ENCODE measurements around the gene TMC5.
A peak's percentile ranks its signal among the peaks of the same experiment; 100 is the strongest.
"Not testable (repeated sequence)": the region's sequence is repeated elsewhere in the genome, so short reads cannot be mapped to it uniquely, and the experiment has no call there.

The TMC5 gene

DNA sequence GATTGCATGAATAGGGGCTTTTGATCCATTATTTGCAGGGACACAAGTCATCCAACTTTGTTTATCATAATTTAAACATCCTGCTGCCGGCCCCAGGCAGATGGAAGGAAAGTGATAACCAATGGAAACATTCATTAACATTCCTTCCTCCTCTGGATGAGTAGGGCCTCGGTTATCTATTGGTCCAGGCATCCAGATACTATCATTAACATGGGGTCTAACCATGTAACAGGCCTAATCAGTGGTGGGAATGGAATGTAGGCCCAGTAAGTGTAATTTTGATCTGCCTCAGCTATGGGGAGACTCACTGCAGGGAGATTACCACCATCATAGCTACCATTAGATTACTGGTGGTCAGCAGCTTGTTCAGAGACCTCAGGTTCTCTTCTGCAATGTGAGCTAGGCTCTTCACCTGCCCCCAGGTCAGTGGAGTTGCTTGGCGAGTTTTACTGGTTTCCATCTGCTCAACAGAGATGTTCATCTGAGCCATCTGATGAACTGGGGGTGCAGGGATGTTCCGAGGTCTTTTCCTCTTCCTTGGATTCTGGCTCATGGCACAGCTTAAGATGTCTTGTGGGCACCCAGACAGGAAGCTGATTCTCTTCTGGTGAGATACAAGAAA is 21.9 kb upstream of the TMC5 start:
- in situ Hi-C loops (cut with MboI; ENCODE audit: low pct_unique_long_range_greater_than_20kb, low sequenced_read_pairs); DNase-seq: not testable (repeated sequence)

DNA sequence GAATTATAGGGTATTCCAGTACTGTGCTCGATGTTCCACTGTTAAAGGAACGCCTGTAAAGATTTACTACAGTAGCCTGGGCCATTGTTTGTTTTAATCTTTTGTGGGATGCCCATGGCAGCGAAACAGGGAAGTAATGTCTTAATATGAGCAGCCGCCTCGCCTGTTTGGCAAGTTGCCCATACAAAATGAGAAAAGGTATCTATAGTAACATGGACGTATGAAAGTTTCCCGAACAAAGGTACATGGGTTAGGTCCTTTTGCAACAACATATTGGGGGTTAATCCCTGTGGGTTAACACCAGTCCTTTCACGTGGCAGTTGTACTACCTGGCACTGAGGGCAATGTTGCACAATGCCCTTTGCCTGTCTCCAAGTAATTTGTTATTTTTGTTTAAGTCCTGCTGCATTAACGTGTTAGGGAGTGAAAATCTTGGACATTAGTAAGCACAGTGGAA is 21.1 kb upstream of the TMC5 start:
- peak; percentile 68 for DNase-seq
- in situ Hi-C loops (cut with MboI; ENCODE audit: low pct_unique_long_range_greater_than_20kb, low sequenced_read_pairs): no loop called here

DNA sequence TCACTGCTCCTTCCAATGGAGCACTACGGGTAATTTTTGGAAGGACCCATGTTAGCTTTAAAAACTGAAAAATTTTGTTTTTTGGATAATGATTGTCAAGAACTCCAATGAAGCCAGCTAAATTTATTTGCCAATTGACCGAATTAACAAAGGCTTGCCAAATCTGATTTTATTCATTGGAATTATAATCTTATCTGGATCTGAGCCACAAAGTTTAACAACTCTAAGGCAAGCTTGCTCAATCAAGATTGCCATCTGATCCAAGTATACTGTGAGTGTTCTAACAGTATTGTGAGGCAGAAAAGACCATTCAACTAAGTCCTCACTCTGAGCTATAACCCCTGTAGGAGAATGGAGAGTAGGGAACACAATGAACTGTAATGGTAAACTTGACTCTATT is 20.3 kb upstream of the TMC5 start:
- in situ Hi-C loops (cut with MboI; ENCODE audit: low pct_unique_long_range_greater_than_20kb, low sequenced_read_pairs); DNase-seq: not testable (repeated sequence)

DNA sequence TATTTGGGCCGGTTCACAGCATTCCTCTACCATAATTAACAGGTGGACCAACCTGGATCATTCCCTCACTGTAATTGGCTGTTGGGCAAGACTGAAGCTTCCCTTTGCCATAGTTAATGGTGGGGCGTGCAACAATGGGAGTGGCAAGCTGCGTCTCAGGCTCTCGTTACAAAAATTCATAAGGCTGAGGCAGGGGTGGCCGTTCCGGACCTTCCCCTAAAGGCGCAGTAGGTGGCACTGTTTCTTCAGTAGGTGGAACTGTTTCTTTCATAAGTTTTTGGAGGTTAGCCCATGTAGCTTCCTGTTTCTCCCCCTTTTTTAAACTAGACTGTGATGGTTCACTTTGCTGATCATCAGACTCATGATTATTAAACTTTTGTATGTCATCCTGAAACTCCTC is 17.0 kb upstream of the TMC5 start:
- peak; percentile 87 for DNase-seq
- in situ Hi-C loops (cut with MboI; ENCODE audit: low pct_unique_long_range_greater_than_20kb, low sequenced_read_pairs): no loop called here

DNA sequence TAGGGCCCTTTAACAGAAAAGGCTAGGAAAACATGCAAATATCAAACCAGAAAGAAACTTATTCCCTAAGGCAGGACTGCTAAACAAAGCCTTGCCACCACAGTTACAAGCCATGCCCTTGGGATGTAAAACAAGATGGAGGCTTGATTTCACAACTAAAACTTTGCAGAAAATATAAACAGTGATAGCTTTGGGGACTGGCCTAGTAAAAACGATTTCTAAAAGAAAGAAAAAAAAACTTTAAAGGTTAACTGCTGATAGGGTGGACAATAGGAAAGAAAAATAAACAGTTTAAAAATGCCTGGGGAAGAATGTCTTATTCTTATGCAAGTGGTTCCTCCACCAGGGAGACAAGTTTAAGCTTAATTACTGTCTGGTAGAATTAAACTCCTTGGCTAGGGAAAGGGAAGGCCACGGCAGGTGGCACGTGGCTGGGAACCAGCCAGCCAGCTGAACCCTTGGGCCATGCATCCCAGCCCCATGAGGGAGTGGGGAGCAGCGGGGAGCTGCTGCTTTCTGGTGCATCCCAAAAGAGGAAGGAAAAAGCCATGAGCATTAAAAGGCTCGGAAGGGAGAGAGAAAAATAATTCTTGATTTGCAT is 10.7 kb upstream of the TMC5 start:
- no peak for DNase-seq
- in situ Hi-C loops (cut with MboI; ENCODE audit: low pct_unique_long_range_greater_than_20kb, low sequenced_read_pairs): no loop called here

DNA sequence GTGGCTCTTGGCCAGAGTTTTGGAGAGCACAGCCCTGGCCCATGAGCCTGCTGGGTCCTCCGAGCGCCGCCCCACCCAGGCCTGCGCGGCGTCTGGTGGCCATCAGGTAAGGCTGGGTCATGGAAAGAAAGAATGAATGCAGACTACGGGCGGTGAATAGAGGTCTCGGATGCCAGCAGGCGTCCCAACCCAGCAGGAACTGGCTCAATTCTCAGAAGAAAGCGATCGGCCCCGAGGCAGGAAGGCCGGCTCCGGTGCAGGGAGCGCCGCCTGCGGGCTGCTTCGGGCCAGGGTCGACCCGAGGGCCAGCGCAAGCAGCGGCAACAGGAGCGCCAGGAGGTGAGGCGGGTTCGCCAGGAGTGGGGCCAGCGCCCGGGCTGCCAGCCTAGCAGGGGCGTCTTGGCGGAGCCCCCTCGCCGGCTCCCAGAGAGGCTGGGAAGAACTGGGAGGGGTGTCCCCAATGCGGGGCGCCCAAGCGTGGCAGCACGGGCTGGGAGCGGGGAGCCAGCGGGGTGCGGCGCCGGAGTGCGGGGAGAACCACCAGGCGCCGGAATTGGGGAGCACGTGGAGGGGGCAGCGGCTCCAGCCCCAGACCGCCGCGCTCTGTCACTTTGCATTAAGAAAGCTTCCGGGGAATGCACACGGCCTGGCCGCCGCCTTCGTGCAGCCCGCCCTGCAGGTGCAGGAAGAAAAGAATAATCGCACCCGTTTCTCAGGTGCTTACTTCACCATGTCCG is 7.1 kb upstream of the TMC5 start:
- in situ Hi-C loops (cut with MboI; ENCODE audit: low pct_unique_long_range_greater_than_20kb, low sequenced_read_pairs): no loop called here
- peak; percentile 80 for DNase-seq

DNA sequence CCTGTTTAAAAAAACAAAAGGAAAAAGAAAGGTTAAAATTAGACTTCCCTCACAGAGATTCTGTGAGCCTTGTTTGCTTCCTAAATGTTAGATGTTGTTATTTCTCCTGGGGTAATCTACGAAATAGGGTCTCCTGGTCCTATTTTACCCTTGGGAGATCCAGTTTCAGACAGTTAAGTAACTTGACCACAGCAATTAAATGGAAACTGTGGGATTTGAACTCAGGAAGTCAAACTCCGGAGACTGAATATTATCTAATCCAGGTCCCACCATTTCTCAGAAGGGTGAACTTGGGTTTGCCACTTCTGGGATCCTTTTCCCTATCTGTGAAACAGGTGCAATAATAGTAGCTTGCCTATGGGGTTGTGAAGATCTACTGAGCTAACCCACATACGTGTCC is 6.4 kb upstream of the TMC5 start:
- in situ Hi-C loops (cut with MboI; ENCODE audit: low pct_unique_long_range_greater_than_20kb, low sequenced_read_pairs): no loop called here
- DNase-seq: no peak

DNA sequence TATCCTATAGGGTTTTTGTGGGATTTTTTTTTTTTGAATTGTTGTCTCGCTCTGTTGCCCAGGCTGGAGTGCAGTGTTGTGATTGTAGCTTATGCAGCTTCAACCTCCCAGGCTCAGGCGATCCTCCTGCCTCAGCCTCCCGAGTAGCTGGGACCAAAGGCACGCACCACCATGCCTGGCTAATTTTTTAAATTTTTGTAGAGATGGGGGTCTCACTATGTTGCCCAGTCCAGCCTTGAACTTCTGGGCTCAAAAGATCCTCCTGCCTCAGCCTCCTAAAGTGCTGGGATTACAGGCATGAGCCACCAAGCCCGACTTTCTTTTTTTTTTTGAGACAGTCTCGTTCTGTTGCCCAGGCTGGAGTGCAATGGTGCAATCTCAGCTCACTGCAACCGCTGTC is 5.6 kb upstream of the TMC5 start:
- in situ Hi-C loops (cut with MboI; ENCODE audit: low pct_unique_long_range_greater_than_20kb, low sequenced_read_pairs); DNase-seq: not testable (repeated sequence)

DNA sequence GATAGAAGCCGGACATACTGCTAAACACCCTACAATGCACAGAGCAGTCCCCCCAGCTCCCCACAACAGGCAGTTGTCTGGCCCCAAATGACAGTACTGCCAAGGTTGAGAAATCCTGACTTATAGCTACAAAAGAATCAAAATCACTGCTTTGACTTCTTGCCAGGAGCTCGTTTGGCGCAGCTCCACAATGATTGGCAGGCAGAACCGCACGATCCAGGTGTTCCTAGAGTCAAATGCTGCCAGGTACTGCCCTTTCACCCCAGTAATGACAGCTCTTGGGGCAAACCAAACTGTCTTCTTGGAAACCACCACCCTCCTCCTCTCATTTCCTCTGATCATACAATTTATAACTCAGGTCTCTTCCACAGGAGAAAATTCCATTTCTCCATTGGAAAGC is 2.2 kb upstream of the TMC5 start:
- DNase-seq: no peak
- in situ Hi-C loops (cut with MboI; ENCODE audit: low pct_unique_long_range_greater_than_20kb, low sequenced_read_pairs): no loop called here

DNA sequence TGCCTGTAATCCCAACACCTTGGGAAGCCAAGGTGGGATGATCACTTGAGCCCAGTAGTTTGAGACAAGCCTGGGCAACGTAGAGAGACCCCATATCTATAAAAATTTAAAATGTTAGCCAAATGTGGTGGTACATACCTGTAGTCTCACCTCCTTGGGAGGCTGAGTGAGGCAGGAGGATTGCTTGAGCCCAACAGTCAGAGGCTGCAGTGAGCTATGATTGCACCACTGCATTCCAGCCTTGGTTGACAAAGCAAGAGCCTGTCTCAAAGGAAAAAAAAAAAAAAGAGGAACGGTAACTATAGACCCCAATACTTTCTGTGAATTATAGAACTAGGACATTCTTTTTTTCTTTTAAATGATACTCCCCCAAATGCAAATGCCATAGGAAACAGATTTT is 1.8 kb upstream of the TMC5 start:
- in situ Hi-C loops (cut with MboI; ENCODE audit: low pct_unique_long_range_greater_than_20kb, low sequenced_read_pairs): no loop called here
- no peak for DNase-seq

DNA sequence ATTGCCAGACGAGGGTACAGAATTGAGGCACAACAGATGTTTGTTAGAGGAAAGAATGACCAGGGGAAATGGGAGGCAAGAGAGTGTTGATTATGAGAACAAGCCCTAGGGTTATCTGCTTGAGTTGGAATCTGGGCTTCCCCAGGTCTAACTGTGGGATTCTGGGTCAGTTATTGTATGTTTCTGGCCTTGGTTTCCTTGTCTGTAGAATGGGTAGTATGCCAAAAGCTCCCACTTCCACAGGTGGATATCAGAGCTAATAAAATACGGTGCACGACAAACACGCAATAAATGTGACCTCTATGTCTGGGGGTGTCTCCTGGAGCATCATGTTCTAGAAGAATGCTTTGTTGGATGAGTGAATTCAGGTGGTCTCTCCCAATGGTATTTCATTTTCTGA is 517 bp downstream of the TMC5 start:
- no peak for DNase-seq
- in situ Hi-C loops (cut with MboI; ENCODE audit: low pct_unique_long_range_greater_than_20kb, low sequenced_read_pairs): no loop called here

DNA sequence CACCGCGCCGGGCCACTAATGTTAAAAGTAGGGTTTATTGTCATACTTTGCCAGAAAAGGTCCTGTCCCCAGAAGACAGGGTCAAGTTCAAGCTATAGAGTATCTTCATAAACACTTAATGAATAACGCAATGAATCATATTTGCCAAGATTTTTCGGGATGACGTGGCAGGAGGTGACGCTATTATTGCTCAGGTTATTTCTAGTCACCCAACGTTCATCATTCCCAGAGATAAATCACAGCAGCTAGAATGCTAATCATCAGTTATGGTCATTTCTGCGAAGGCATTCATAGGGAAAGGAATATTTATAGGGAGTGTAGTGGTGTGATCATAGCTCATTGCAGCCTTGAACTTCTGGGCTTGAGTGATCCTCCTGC is 2.0 kb downstream of the TMC5 start:
- DNase-seq: no peak
- in situ Hi-C loops (cut with MboI; ENCODE audit: low pct_unique_long_range_greater_than_20kb, low sequenced_read_pairs): no loop called here

DNA sequence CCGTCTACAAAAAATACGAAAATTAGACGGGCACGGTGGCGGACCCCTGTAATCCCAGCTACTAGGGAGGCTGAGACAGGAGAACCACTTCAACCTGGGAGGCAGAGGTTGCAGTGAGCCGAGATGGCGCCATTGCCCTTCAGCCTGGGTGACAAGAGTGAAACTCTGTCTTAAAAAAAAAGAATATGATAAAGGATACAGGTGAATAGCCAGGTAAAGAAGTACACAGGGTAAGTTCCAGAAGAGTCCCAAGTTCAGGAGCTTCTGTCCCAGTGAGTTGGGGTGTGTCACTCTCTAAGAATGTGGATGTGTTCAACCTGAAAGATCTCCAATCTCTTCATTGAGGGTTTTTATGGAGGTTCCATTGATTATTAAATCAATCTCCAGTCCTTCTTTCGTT is 6.8 kb downstream of the TMC5 start:
- no peak for DNase-seq
- in situ Hi-C loops (cut with MboI; ENCODE audit: low pct_unique_long_range_greater_than_20kb, low sequenced_read_pairs): no loop called here

DNA sequence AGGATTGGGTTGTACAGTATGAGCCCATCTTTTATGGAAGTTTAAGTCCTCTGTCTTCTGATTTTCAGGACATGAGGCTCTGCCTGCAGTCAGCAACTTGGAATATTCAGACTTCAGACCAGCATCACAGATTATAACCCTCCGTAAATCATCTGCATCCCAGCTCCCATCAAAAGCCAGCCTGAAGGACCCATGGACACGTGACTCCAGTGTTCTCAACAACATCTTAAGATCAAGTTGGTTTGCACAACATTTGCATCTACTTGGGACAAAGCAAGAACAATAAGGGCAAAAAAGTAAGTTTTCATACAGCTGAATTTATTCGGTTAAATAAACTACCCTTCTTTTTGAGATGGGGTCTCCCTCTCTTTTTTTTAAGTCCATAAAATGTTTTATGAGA is 12.7 kb downstream of the TMC5 start:
- in situ Hi-C loops (cut with MboI; ENCODE audit: low pct_unique_long_range_greater_than_20kb, low sequenced_read_pairs): no loop called here
- DNase-seq: no peak

DNA sequence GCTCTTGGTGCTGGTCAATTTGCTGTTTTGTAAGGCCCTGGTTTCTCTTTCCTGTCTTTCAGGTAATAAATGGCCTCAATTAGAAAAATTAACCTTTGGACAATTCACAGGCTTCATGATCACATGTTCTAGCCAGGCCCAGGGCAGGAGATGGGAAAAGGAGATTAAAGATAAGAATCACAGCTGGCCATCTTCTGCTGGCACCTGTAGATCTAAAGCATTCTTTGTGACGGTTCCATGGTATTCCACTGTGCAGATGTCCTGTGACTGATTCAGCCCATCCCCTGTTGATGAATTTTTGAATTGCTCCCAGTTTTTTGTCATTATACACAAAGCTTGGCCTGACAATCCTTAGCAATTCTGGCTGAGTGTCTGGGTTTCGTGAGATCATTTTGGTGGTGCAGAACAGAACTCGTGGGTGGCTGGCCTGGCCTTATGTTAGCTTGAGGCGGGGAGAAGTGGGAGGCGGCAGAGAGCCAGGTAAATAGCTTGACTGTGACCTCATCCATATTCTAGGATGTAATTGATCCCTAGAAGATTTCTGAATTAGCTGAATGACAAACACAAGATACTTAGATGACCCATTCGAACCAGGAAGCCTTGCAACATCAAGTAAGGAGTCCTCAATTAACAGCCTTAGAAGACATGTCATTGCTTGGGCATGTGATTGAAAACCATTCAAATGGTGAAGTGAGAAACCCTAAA is 14.1 kb downstream of the TMC5 start:
- in situ Hi-C loops (cut with MboI; ENCODE audit: low pct_unique_long_range_greater_than_20kb, low sequenced_read_pairs): no loop called here
- no peak for DNase-seq

DNA sequence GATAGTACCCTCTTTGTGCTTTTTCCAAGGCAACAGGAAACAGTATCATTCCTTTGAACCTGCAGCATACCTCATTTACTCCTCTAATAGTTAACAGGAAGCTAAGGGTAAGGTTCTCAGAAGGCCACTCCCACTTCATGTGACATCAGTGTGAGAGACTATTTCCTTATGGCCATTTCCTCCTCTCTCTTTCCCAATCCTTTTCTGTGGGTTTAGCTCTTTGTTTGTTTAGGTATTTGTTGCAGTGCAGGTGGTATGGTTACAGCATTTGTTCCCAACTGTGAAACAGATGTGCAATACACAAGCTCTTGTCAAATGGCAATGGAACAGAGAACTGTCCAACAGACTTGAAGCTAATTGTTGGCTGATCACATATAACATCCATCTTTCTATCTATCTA is 14.7 kb downstream of the TMC5 start:
- in situ Hi-C loops (cut with MboI; ENCODE audit: low pct_unique_long_range_greater_than_20kb, low sequenced_read_pairs): no loop called here
- DNase-seq: peak; percentile 42

DNA sequence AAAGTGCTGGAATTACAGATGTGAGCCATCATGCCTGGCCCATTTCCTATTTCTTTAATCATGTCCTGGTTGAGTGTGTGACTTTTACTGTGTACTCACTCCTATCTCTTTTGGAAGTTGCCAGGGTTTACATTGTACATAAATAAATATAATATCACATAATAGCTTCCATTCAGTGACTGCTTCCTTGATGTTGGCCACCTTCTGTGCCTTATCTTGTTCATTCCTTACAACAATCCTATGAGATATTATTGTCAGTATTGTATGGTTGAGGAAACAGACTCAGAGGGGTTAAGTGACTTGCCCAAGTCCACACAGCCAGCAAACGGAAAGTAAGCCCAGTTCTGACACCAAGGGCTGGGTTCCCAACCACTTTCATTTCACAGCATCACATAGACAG is 16.9 kb downstream of the TMC5 start:
- no peak for DNase-seq
- in situ Hi-C loops (cut with MboI; ENCODE audit: low pct_unique_long_range_greater_than_20kb, low sequenced_read_pairs): no loop called here

DNA sequence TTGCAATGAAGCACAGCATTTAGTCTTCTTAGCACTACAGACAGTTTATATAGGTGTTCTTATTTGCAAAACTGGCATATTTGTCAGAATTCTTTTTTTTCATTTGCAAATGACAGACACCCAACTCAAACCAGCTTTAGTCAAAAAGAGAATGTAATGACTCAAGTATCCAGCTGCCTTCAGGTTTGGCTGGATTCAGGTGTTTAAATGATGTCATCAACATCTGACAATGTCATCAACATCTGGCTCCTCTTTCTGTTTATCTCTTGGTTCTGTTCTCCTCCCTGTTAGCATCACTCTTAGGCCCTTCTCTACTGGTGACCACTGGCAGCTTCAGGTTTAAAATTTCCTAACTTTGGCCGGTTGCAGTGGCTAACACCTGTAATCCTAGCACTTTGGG is 18.9 kb downstream of the TMC5 start:
- in situ Hi-C loops (cut with MboI; ENCODE audit: low pct_unique_long_range_greater_than_20kb, low sequenced_read_pairs): no loop called here
- DNase-seq: no peak

DNA sequence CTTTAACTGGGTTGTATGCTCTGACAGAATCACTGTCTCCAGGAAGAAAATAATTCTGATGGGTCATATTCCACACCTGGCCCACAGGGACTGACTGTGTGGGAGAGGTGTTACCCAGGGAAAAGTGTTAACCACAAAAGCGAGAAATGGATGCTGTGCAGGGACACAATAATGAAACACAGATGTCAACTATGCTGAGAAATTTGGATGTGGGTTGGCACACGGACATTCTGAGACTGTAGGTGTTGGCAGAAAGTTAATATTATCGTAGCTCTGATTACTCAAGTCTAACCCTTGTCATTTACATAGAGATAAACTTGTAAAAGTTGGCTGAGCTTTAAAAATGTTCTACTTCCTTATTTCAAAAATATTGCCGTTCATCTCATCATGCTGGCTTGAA is 19.6 kb downstream of the TMC5 start:
- in situ Hi-C loops (cut with MboI; ENCODE audit: low pct_unique_long_range_greater_than_20kb, low sequenced_read_pairs): no loop called here

DNA sequence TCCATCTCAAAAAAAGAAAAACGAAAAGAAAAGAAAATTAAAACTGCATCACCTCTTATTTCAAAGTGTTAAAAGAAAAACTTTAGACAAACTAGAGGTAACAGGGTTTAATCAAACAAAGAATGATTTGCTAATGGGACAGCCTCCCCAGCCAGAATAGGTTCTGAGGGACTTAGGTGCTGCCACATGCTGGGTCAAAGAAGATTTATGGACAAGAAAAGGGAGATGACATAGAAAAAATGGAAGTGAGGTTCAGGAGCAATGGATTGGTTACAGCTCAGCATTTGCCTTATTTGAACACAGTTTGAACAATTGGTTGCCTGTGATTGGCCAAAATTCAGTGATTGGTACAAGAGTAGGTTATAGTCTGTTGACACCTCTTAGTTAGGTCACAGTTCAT is 21.1 kb downstream of the TMC5 start:
- in situ Hi-C loops (cut with MboI; ENCODE audit: low pct_unique_long_range_greater_than_20kb, low sequenced_read_pairs): no loop called here
- no peak for DNase-seq

More for the DNA sequence above, 19.6 kb downstream of the TMC5 start:
- DNase-seq: no peak
